HCT116 (cell line): ENCODE results near the gene MEDAG. TPM values are rescaled to one million over a fixed set of nuclear protein-coding genes. Genes with fewer than 3 reads are reported as not detected.

ENCODE experiments used
- ATAC-seq: fragments of 200-7000 bp; cut with Tn5 transposase; 2 replicates; pipeline ENCODE4 v1.9.1; 2020; ENCODE audit warnings: mild to moderate bottlenecking, moderate library complexity
- BruUV-seq: library from RNA; stranded (reverse); fragments of 400-500 nt; replicated peaks from 2 replicates; lab custom pipeline; 2021; lab: Mats Ljungman, UMichigan
- CTCF ChIA-PET: fragments of 300-600 bp; sonication (Branson Sonifier 250); formaldehyde crosslinking; loops from one replicate; lab custom pipeline; 2021; ENCODE audit warnings: antibody characterized with exemption; lab: Charles Lee
- POLR2A ChIA-PET: fragments of 300-600, 350-600 bp; sonication (Branson Sonifier 250); formaldehyde crosslinking; loops from one replicate; lab custom pipeline; 2021; ENCODE audit warnings: antibody characterized with exemption; lab: Charles Lee
- RAD21 ChIA-PET, 2 experiments: fragments of 300-600 bp; sonication (Branson Sonifier 250); formaldehyde crosslinking; loops; one replicate each; lab custom pipeline; 2023; ENCODE audit warnings: low total read pairs in 2 of 2; ENCODE audit not compliant: uncharacterized antibody in 2 of 2, unreplicated experiment in 2 of 2, low non-redundant PET in 1 of 2; lab: Charles Lee
- DNase-seq: peaks from one replicate; pipeline ENCODE4 v3.0.0-alpha.2; 2010; ENCODE audit warnings: low read depth, low spot score
- H2AFZ ChIP-seq: fragments of 200-600 bp; shearing (Covaris generic), sonication (generic); 2 replicates; pipeline ENCODE4 v1.6.1; 2017; ENCODE audit warnings: low read depth, mixed run types, mixed read lengths, antibody characterized with exemption, low read length; ENCODE audit not compliant: poor library complexity, severe bottlenecking
- H3K27ac ChIP-seq: 2 replicates; pipeline ENCODE4 v1.5.1; 2012; ENCODE audit warnings: low read depth, low read length
- H3K27me3 ChIP-seq: fragments of 200-600 bp; sonication (generic); 2 replicates; pipeline ENCODE4 v1.6.1; 2016; ENCODE audit warnings: mixed run types, low read length, mixed read lengths; ENCODE audit not compliant: insufficient read depth
- H3K36me3 ChIP-seq, 2 experiments: fragments of 200-500 bp in 1 of 2; fragments of 200-600 bp in 1 of 2; sonication (Bioruptor generic) in 1 of 2; sonication (generic) in 1 of 2; 2 replicates each; pipeline versions ENCODE4 v1.5.1 to v1.6.1; 2014 to 2016; ENCODE audit warnings: low read length in 2 of 2, inconsistent platforms in 1 of 2, mixed read lengths in 1 of 2, mixed run types in 1 of 2; ENCODE audit not compliant: insufficient read depth in 2 of 2, control insufficient read depth in 1 of 2
- H3K4me1 ChIP-seq, 2 experiments: fragments of 200-600 bp in 1 of 2; sonication (generic) in 1 of 2; 2 replicates each; pipeline versions ENCODE4 v1.5.1 to v1.6.1; 2012 to 2017; ENCODE audit warnings: low read length in 2 of 2, inconsistent platforms in 1 of 2, mild to moderate bottlenecking in 1 of 2, mixed read lengths in 1 of 2, mixed run types in 1 of 2, moderate library complexity in 1 of 2; ENCODE audit not compliant: insufficient read depth in 2 of 2, control insufficient read depth in 1 of 2
- H3K4me2 ChIP-seq: fragments of 200-600 bp; sonication (generic); 2 replicates; pipeline ENCODE4 v1.6.1; 2017; ENCODE audit warnings: mixed run types, low read length, mixed read lengths
- H3K4me3 ChIP-seq, 2 experiments: fragments of 200-600 bp in 1 of 2; sonication (generic) in 1 of 2; replicated peaks in 1 of 2; 2 replicates each; pipeline ENCODE4 v1.5.1; 2011 to 2016; ENCODE audit warnings: low read length in 2 of 2, control low read depth in 1 of 2, low read depth in 1 of 2, mild to moderate bottlenecking in 1 of 2, mixed read lengths in 1 of 2, mixed run types in 1 of 2
- H3K79me2 ChIP-seq: fragments of 200-600 bp; sonication (generic); 2 replicates; pipeline ENCODE4 v1.6.1; 2017; ENCODE audit warnings: mild to moderate bottlenecking, mixed run types, low read length, moderate library complexity, mixed read lengths; ENCODE audit not compliant: insufficient read depth
- H3K9ac ChIP-seq: fragments of 200-600 bp; sonication (generic); 2 replicates; pipeline ENCODE4 v1.6.1; 2016; ENCODE audit warnings: low read length, mixed read lengths
- H3K9me2 ChIP-seq: fragments of 200-600 bp; sonication (generic), shearing (Covaris generic); 2 replicates; pipeline ENCODE4 v1.6.1; 2017; ENCODE audit warnings: mixed run types, mild to moderate bottlenecking, moderate library complexity; ENCODE audit not compliant: insufficient read depth
- H3K9me3 ChIP-seq, 2 experiments: fragments of 200-500 bp in 1 of 2; fragments of 200-600 bp in 1 of 2; sonication (Bioruptor generic) in 1 of 2; sonication (generic) in 1 of 2; 2 replicates each; pipeline ENCODE4 v1.6.1; 2014 to 2017; ENCODE audit warnings: low read length in 2 of 2, mixed read lengths in 2 of 2, inconsistent platforms in 1 of 2, low read depth in 1 of 2, mild to moderate bottlenecking in 1 of 2, mixed run types in 1 of 2, moderate library complexity in 1 of 2; ENCODE audit not compliant: control insufficient read depth in 1 of 2, insufficient read depth in 1 of 2
- H4K20me1 ChIP-seq: fragments of 200-600 bp; sonication (generic), shearing (Covaris generic); 2 replicates; pipeline ENCODE4 v1.6.1; 2017; ENCODE audit warnings: mixed run types, mild to moderate bottlenecking, moderate library complexity; ENCODE audit not compliant: insufficient read depth
- CBX3 ChIP-seq: IDR thresholded peaks from 2 replicates; pipeline ENCODE4 v1.6.1; 2012; ENCODE audit warnings: low read depth
- CEBPB ChIP-seq: IDR thresholded peaks from 2 replicates; pipeline ENCODE4 v1.6.1; 2012; ENCODE audit warnings: low read depth
- EGR1 ChIP-seq: IDR thresholded peaks from 2 replicates; pipeline ENCODE4 v1.6.1; 2012; ENCODE audit warnings: low read depth
- ELF1 ChIP-seq: IDR thresholded peaks from 2 replicates; pipeline ENCODE4 v1.6.1; 2012; ENCODE audit warnings: low read depth, borderline replicate concordance
- EZH2 ChIP-seq: fragments of 200-600 bp; sonication (generic); IDR thresholded peaks from 2 replicates; pipeline ENCODE4 v1.6.1; 2017; ENCODE audit warnings: antibody characterized with exemption, mixed run types
- FOSL1 ChIP-seq: IDR thresholded peaks from 2 replicates; pipeline ENCODE4 v1.6.1; 2012; ENCODE audit warnings: low read depth
- POLR2AphosphoS5 ChIP-seq: IDR thresholded peaks from 2 replicates; pipeline ENCODE4 v1.6.1; 2011; ENCODE audit warnings: mild to moderate bottlenecking, low read depth, low read length, moderate library complexity
- RAD21 ChIP-seq: IDR thresholded peaks from 2 replicates; pipeline ENCODE4 v1.6.1; 2012; ENCODE audit warnings: low read depth, mild to moderate bottlenecking
- SP1 ChIP-seq: IDR thresholded peaks from 2 replicates; pipeline ENCODE4 v1.6.1; 2012; ENCODE audit warnings: low read depth
- ZNF274 ChIP-seq: fragments of 200-500 bp; sonication (Bioruptor generic); IDR thresholded peaks from 2 replicates; pipeline ENCODE4 v1.6.1; 2014; ENCODE audit warnings: mild to moderate bottlenecking, low read depth, low read length, inconsistent platforms
- intact Hi-C: fragments of 100-400 bp; cut with micrococcal nuclease; formaldehyde crosslinking; loops from 2 replicates; pipeline ENCODE4 v1.10.0; 2022
- total RNA-seq: library from RNA; stranded (reverse); gene quantifications from one replicate; pipeline ENCODE4 v1.2.1, GENCODE V29; 2021; ENCODE audit not compliant: unreplicated experiment
- TF ChIP-seq, protein P1 (sequence below), 3 experiments: fragments of 200-600 bp in 1 of 3; sonication (generic) in 1 of 3; IDR thresholded peaks in 2 of 3; conservative IDR thresholded peaks in 1 of 3; 2 replicates each; pipeline ENCODE4 v1.5.1; 2012 to 2017; ENCODE audit warnings: low read depth in 2 of 3, low read length in 2 of 3, antibody characterized with exemption in 1 of 3, borderline replicate concordance in 1 of 3, control low read depth in 1 of 3, mild to moderate bottlenecking in 1 of 3, mixed read lengths in 1 of 3, mixed run types in 1 of 3, moderate library complexity in 1 of 3; ENCODE audit not compliant: insufficient read depth in 1 of 3

Gene MEDAG
- total RNA-seq, 1 experiment from 2014 or later = not detected

DNA sequence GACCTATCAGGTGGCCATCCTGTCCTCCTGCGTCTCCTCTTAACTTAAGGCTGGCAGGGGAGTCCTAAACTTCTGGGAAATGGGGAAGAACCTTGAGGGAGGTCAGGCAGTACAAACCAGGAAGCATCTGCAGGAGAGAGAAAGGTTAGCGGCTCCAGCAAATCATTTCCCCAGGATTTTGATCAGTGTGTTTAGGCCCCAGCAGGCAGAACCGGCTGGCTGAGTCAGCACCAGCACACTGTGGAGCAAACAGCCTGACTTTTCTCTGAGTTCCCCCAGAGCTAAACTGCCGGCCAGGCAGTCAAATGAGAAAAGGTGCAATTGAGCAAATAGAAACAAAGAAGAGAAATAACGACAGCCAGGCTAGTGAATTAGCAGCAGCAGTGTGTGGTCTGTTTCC is 46.7 kb upstream of the MEDAG start:
- RAD21 ChIA-PET = no interaction called here
- intact Hi-C loops = no loop called here
- POLR2A ChIA-PET = no interaction called here
- H3K27me3 ChIP-seq = no peaks in the 10 kb centered on the region
- TF ChIP-seq EGR1 = no peak
- TF ChIP-seq EZH2 = no peak
- no peak for TF ChIP-seq CEBPB
- TF ChIP-seq RAD21 = no peak
- TF ChIP-seq FOSL1 = no peak
- TF ChIP-seq ELF1 = no peak
- TF ChIP-seq CBX3 = no peak
- H3K9me2 ChIP-seq = no peaks in the 10 kb centered on the region
- no peak for DNase-seq
- no peak overlapping the region for H2AFZ ChIP-seq
- H3K4me2 ChIP-seq = no peak overlapping the region
- no peak overlapping the region for H3K9ac ChIP-seq
- H3K9me3 ChIP-seq = peaks cover 0 to 7% of the 10 kb centered on the region in 2 experiments; a peak in 1 of 4 replicates
- ATAC-seq = no peak
- BruUV-seq = no TSS peak
- CTCF ChIA-PET = no interaction called here
- no peaks in the 10 kb centered on the region for H3K36me3 ChIP-seq
- H3K4me1 ChIP-seq = no peaks in the 10 kb centered on the region
- H3K79me2 ChIP-seq = no peaks in the 10 kb centered on the region
- no peak overlapping the region for H3K4me3 ChIP-seq
- no peaks in the 10 kb centered on the region for H4K20me1 ChIP-seq
- H3K27ac ChIP-seq = no peak overlapping the region

DNA sequence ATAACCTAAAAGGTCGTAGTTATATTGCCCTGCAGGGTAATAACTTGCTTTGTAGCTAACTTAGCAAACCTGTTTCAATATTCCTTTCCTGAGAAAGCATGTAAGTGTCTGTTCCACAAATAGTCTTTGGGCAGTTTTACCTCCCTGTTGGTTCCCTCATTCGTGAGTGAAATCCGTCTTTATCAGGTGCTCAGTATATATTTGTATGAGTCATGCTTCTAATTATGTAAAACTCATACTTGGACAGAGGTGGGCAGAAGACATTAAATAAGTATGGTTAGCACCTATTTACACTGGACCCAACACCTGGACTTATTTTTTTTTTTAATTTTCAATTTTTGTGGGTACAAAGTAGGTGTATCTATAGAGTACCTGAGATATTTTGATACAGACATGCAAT is 44.9 kb upstream of the MEDAG start:
- TF ChIP-seq CEBPB (no peak), POLR2AphosphoS5 (no peak), RAD21 (no peak), SP1 (no peak), FOSL1 (no peak), ZNF274 (no peak), CBX3 (no peak), ELF1 (no peak), EGR1 (no peak)
- TF ChIP-seq, protein P1, sequence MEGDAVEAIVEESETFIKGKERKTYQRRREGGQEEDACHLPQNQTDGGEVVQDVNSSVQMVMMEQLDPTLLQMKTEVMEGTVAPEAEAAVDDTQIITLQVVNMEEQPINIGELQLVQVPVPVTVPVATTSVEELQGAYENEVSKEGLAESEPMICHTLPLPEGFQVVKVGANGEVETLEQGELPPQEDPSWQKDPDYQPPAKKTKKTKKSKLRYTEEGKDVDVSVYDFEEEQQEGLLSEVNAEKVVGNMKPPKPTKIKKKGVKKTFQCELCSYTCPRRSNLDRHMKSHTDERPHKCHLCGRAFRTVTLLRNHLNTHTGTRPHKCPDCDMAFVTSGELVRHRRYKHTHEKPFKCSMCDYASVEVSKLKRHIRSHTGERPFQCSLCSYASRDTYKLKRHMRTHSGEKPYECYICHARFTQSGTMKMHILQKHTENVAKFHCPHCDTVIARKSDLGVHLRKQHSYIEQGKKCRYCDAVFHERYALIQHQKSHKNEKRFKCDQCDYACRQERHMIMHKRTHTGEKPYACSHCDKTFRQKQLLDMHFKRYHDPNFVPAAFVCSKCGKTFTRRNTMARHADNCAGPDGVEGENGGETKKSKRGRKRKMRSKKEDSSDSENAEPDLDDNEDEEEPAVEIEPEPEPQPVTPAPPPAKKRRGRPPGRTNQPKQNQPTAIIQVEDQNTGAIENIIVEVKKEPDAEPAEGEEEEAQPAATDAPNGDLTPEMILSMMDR (IDR thresholded peaks at IDR 0.05 in 2 of 3, conservative IDR thresholded peaks at IDR 0.05 in 1 of 3; ENCODE audit: borderline replicate concordance in 1 of 3, insufficient read depth in 1 of 3, low read depth in 2 of 3, low read length in 2 of 3) = no peak
- RAD21 ChIA-PET = no interaction called here
- peaks cover 9 to 15% of the 10 kb centered on the region in 2 experiments for H3K4me1 ChIP-seq
- H3K4me3 ChIP-seq = no peak overlapping the region
- no peaks in the 10 kb centered on the region for H3K9me2 ChIP-seq
- H3K9me3 ChIP-seq = peaks cover 0 to 7% of the 10 kb centered on the region in 2 experiments; a peak in 1 of 4 replicates
- DNase-seq (no peak), ATAC-seq (no peak)
- BruUV-seq = no TSS peak
- H3K36me3 ChIP-seq = no peaks in the 10 kb centered on the region
- H3K9ac ChIP-seq = no peak overlapping the region
- H4K20me1 ChIP-seq = no peaks in the 10 kb centered on the region
- H3K27me3 ChIP-seq = no peaks in the 10 kb centered on the region
- no peak overlapping the region for H3K27ac ChIP-seq
- no peak overlapping the region for H2AFZ ChIP-seq
- CTCF ChIA-PET = no interaction called here
- H3K79me2 ChIP-seq = no peaks in the 10 kb centered on the region
- intact Hi-C loops = loop anchor here (10.0 kb wide), 1 partner anchor 184 kb away; no protein-coding TSS in a partner anchor
- H3K4me2 ChIP-seq = no peak overlapping the region
- POLR2A ChIA-PET = no interaction called here
